HG03108 (cell line): ENCODE data around the gene PIEZO1.

Experiments used
- ATAC-seq: cut with Tn5 transposase; IDR thresholded peaks from one replicate; pipeline ENCODE4 v1.9.1; 2021; ENCODE audit warnings: moderate library complexity; ENCODE audit not compliant: unreplicated experiment

The PIEZO1 gene

DNA sequence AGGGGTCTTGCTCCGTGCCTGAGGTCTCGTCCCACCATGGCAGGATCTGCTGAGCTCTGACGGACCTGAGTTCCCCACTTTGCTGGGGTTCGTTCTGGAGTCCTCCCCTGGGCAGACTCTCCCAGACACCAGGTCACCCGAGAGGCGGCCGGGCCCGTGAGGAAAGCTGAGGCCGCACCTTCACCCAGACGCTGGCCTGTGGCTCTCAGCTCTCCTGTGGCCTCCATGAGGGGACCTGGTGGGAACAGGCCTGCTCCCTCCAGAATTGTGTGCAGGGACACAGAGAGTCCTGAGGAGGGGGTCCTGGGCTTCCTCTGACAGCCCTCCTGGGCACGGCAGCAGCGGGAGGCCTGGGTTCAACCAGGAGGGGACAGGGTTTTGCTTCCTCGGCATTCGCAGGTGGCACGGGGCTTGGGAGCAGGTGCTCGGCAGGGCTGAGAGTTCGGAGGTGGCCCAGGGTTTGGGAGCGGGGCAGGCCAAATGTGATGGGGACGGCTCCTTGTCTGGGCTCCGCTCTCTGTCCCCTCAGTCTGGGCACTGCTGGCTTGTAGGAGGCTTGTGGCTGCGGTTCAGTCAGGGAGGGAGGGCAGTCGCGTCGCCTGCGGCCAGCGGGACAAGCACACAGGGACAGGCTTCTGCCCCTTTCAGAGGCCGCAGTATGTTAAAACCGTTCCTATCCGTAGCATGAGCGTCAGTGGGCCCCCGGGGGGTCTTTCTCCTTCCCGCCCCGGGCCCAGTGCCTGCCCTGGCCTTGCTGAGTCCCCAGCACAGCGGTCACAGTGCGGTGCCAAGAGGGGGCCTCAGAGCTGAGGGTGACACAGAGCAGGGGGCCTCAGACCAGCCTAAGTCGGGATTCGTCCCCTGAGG is 90.6 kb downstream of the PIEZO1 start:
- ATAC-seq, result no peak

DNA sequence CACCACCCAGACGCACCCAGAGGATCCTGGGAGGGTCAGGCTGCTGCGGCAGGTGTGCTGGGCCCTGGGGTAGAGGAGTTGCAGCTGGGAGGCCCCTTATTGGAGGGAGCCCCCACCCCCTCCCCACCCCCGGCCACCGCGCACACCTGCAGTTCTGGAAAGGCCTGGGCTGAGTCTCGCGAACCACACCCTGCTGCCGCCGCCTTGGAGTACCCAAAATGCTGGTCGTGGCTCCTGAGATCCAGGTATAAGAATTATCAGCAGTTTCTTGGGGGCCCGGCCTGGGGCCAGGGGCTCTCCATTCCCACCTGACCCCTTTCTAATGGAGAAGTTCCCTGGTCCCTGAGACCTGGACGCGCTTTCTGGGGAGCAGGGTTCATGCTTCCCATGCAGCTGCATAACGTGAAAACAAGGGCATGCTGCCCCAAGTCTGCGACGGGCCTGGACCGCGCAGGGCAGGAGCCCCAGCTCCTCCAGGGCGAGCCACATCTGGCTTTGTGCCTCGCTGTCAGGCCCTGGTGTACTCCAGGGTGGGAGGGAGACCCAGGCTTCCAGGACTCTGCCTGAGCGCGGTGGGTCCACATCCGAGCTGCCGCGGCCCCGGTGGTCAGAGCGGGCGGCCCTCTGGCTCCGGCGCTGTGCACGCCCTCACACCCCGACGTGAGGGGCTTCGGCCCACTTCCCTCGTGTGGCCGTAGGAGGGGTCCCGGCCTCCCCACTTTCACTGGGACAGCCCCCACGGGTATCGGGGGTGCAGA is 91.4 kb downstream of the PIEZO1 start:
- ATAC-seq, result no peak

DNA sequence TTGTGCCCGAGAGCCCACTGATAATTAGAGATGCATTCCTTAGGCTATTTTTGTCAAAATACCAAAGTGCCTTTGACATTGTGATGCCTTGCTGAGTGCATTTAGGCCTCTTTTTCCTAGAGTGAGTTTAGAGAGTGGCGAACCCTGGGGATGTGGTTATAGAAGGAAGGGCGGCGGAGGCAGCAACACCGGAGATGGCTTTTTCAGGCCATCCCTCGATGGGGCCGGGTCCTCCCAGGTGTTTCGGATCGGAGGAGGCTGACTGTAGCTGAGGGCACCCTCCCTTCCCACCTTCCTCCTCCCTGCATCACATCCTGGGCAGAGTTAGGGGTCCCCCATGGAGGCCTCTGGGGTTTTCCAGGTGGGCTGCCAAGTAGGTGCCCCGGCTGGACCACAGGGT is 92.2 kb downstream of the PIEZO1 start:
- no peak for ATAC-seq

DNA sequence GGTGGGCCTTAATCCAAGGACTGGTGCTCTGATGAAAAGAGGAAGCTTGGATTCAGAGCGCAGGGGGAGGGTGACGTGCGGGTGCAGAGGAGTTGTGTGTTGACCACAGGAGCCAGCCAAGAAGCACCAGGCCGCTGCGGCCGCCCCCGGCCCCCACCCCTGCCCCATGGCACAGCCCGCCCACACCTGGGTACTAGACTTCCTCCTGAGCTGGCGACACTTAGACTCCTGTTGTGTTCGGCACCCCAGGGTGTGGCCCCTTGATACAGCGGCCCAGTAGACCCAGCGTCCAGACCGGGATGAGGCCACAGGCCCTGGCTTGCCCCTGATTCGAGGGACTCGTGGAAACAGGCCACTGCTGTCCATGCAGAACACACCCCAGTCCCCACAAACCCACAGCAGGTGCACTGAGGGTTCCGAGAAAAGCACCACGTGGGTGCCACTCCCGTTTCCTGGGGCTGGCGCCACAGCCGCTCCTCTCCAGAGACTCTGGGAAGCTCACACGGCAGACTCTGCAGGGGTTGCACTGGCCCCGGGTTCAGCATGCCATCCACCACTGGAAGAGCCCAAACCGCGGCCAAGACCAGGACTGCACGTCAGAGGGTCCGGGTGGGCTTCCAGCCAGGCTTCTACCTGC is 93.0 kb downstream of the PIEZO1 start:
- no peak for ATAC-seq

DNA sequence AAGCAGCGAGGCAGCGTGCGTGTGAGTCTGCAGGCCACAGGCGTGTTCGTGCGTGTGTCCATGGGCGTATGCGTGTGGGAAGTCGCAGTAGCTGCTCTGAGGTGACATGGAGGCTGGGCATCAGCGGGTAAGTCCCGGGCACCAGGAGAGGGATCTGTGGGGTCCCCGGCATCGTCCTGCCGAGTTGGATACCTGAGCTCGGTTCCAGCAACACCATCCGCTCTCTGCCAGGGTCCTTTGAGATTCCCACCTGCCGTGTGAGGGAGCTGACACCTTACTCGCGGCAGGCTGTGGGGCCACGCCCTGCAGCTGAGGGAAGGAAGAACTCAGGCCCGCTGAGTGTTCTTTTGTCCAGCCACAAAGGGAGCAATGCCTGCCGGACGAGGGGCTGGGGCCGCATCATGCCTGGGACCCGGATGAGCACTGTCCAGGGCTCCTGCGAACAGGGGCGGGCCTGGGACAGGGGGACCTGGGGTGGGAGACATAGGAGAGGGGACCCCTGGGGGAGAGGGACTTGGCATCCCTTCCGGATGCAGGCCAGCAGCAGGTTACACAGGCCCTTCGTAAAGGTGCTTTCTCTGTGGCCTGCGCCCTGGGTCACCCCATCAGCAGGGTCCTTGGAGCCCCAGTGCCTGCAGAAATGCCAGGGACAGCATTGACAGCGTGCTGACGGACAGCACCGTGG is 93.7 kb downstream of the PIEZO1 start:
- ATAC-seq, result no peak

DNA sequence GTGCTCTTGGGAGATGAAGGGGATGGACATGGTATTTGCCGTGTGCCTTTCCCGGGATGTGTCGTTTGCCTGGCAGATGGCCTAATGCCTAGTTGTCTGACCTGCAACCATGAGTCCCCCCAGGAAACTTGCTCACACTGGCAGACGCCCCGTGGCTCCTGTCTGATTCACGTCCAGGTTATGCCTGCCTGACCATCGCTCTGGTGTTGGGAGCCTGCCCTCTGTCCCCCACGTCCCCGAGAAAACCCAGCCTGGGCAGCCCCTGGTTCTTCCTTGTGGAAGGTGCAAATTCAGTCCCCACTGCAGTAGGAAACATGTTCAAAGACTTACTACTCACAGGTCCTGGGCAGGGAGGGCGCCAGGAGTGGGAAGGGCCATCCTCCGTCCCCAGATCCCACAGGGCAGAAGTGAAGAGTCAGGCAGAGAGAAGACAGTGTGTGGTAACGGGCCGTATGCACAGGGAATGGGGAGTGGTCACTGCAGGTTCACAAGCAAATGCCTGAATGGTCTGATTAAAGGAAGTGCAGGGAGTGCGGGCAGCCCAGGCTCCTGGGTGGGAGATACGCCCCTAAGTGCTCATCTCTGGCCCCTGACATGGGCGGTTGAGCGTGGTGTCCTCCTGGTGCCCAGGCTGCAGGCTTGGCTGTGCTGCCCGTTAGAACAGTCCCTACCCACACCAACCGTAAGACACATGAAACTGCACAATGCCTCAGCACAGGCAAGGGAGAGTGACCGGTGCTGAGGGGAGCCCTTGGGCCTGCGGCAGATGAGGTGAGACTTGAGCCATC is 94.5 kb downstream of the PIEZO1 start:
- no peak for ATAC-seq

DNA sequence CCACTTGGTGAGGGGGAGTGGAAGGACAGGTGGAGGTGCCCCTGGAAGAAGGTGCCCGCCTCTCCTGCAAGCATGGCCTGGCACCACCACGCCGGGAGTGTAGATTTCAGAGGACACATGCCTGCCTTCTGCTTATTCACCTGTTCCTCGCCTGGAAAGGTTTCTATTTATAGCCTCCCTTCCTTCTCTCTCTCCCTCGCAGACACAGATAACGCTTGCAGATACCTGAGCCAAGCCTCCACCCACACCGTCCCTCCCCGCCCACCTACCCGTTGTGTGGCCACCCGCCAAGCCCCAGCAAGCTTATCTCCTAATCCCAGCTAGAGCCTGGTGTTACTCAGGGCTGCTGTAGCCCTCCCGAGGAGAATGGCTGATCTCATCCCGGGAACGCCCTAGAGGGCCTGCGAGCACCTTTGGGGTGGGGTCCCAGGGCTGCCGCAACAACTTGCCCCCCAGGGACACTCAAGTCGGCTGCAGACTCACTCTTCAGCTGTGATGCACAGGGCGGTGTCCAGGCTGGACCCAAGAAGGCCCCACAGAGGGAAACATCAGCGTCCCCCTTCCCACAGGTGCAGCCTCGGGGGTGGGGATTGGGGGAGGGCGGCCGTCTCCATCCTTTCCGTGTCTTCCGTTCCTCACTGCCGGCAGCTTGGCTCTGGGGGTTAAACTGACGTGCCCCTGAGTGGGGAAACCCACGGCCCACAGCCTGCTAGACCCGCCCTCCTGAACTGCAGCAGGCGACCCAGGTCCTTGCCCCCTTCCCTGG is 96.8 kb downstream of the PIEZO1 start:
- no peak for ATAC-seq

DNA sequence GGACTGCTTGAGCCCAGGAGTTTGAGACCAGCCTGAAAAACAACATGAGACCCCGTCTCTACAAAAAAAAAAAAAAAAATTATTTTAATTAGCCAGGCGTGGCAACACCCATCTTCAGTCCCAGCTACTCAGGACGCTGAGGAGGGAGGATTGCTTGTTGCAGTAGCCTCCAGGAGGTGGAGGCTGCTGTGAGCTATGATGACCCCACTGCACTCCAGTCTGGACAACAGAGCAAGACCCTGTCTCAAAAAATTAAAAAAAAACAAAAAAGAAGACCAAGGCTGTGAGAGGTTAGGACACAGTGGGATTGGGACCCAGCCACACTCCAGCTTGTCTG is 97.4 kb downstream of the PIEZO1 start:
- no peak for ATAC-seq

DNA sequence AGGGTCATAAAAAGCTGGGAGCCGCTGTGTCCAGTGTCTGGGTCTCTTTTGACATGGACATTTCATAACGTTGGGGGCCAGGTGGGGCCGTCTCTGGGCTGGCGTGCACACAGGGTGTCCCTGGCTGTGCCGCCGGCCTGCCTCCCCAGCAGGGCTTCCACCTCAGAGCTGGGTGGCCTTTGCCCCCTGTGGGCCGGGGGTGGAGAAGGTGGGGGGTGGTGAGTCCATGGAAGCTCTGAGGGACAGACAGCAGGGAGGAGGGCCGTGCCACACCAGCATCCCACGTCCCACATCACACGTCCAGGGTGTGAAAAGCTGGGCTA is 97.8 kb downstream of the PIEZO1 start:
- ATAC-seq, result no peak

DNA sequence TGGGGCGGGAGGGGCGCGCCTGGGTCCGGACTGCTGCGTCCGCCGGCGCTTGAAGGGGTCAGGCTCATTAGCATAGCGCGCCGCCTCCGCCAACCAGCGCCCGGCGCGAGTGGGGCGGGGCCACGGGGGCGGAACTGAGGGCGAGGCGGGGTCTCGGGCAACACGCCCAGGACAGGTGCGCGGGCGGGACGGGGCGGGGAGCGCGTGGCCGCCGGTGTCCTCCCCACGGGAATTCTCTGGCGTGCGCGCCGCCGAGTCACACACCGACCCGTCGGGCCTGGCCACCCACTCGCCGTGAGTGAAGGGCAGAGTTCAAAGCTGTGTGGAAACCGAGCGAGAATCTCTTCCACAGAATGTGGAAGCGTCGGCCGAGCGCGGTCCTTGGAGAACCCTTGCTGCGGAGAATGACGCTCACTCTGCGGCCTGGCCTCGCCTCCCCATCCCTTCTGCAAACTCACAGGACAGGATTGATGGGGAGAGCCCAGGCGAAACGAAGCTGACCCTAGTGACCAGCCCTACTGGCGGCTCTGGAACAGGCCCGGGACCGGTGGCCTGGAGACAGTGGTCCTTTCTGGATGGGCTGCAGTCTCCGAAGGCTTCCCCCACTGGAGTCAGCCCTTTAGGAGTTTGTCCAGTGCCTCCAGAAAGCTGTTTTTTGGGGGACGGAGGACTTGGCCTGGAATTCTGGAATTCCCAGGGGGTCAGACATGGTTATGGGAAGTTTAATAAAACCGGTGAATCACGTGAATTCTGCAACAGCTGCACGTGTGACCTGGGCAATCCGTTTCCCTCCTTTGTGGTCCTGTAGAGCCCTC is 98.4 kb downstream of the PIEZO1 start, which contains the start of gene SNAI3:
SNAI3 (minus strand) TSS at position 69 of the 815 bp plus-strand sequence. CDS start 101 bp downstream, outside the sequence.
- ATAC-seq, result peak; percentile 47

DNA sequence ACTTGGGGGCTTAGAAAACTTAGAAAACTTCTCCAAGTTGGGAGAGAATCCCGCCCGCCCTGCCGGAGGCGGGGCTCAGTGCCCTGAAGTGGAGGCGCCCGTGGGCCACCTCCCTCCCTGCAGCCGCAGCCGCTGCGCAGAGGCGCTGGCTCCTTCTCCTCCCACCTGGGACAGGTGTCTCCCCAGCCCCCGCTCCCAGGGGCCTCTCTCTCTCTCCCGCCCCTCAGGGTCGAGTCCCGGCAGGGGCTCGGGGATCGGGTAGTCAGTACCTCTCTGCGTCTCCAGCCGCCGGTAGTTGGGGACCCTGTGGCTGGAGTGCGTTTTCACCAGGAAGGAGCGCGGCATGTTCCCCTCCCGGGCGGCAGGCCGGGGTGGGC is 99.0 kb downstream of the PIEZO1 start:
- peak; percentile 8 for ATAC-seq

DNA sequence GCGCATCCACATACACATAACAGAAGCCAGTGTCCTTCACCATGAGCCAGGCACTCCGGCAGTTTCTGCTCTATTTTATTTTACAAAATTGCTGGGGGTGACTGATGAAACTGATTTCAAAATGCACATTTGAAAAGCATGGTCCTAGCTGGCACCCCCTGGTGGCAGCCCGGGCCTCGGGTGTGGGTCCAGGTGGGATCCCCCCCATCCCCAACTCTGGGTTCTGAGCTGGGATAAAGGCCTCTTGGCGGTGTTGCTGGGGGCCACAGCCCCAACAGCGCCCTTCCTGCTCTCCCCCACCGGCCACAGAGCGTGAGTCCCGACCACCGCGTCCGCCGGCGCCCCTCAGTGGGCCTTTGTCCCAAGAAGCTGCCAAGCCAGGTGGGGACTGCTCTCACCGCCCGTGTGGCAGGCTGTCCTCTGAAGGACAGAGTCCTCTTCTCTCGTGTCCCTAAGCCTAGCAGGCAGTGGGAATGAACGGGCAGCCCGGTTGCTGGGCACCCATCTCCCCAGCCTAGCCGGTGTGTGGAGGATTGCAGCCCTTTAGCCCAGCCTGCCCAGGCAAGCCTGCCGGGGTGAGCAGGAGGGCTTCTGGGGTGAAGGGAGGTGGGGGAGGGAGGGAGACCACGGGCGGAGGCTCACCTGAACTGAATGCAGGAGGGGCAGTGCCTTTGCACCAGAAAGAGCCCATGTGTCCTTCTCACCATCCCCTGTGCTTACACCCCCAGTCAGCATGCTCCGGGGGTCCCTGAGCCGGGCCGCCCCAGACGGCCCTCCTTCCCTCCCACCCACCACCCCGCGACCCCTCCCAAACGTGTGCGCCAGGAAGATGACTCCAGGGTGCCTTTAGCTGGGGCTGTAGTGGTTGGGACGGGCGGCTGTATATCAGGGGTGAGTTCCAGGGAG is 99.6 kb downstream of the PIEZO1 start:
- no peak for ATAC-seq

DNA sequence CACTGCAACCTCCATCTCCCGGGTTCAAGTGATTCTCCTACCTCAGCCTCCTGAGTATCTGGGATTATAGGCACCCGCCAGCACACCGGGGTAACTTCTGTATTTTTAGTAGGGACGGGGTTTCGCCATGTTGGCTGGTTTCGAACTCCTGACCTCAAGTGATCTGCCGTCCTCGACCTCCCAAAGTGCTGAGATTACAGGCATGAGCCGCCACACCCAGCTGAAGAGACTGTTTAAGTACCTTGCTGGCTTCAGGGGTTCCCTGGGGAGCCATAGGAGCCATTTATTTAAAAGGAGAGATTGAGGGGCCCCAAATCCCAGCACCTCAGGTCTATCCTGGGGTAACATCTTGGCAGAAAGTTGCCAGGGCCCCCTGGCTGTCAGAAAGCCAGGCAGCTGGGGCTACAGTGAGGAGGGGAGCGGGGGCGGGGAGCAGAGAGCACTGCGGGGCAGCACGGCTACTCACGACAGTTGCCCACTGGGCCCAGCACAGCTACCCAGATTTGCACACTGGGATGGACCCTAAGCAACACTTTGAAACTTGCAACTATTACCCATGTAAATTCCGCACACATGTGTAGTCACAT is 100.4 kb downstream of the PIEZO1 start:
- ATAC-seq, result no peak

DNA sequence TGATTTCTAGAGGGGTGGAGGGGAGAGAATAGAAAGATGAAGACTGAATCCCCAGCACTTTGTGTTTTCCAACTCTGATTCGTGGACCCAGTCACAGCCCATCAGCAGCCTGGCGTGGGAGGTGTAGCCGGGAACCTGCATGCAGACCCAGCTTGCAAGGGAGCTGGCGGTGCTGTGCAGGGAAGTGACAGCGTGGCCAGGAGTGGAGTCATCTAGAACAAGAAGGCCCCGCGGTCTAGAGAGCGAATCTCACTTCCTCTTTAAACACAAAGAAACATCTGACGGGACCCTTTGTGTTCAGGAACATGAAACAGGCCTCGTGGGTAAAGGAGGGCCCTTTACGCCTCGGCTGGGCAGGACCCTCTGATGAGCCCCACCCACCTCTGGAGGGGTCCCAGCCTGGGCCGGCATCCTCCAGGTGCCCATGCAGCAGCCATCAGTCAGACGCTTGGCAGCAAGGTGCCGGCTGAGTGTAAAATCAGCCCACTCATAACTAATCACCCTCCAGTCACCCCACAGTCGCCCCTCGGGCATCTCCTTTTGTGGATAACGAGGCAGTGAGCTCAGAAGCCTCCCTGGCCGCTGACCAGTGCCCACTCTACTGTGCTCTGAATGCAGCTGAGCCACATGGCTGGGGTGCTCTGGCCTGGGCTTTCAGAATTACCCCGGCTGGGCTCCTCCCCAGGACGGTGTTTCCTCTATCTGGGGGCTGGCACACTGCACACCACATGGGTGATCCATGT is 103.1 kb downstream of the PIEZO1 start:
- peak; percentile 72 for ATAC-seq

DNA sequence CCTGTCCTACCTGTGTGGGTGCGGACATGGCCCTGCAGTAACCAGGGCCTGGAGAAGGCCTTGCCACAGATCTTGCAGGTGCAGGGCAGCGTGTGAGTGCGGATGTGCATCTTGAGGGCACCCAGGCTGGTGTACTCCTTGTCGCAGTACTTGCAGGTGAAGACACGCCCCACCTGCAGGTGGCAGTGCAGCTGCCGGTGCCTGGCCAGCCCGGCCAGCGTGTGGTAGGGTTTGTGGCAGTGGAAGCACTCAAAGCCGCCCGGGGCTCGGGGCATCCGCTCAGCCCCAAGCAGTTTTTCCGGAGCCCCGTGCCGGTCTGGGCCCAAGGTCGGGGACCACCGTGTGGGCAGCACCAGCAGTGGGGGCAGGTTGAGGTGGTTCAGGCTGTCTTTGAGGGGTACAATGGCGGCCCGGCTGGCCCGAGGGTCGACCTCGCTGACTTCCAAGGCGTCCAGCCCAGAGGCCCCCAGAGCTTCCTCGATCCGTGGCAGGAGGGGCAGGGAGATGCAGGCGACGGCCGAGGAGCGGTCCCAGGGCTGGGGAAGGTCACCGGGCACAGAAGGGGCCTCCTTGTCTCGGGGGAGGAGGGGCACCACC is 103.8 kb downstream of the PIEZO1 start:
- ATAC-seq, result no peak

DNA sequence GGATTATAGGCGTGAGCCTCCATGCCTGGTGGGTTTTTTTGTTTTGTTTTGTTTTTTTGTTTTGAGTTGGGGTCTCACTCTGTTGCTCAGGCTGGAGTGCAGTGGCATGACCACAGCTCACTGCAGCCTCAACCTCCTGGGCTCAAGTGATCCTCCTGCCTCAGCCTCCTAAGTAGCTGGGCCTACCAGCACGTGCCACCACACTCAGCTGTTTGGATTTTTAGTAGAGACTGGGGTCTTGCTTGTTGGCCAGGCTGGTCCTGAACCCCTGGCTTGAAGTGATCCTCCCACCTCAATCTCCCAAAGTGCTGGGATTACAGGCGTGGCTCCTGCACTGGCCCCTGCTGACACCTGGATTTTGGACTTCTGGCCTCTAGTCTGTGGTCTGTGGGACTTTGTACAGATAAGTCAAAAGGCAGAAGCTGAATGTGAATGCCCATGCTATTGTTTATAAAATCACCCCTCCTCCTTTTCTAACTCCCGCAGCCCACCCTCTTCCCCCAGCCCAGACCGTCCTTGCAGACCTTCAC is 104.4 kb downstream of the PIEZO1 start:
- ATAC-seq, result no peak
